Stimulated activated CD4-positive, alpha-beta T cell treated with anti-CD3 and anti-CD28 coated beads, TNF-alpha, amount 100 ng/mL, for 4 hours (primary cell): ENCODE results near the gene HNRNPU.
A peak's percentile ranks its signal among the peaks of the same experiment; 100 is the strongest.

Source experiments
- DNase-seq, 3 experiments: peaks; one replicate each; pipeline ENCODE4 v3.0.0-alpha.2; 2020; ENCODE audit warnings: low read depth in 3 of 3

Gene HNRNPU

DNA sequence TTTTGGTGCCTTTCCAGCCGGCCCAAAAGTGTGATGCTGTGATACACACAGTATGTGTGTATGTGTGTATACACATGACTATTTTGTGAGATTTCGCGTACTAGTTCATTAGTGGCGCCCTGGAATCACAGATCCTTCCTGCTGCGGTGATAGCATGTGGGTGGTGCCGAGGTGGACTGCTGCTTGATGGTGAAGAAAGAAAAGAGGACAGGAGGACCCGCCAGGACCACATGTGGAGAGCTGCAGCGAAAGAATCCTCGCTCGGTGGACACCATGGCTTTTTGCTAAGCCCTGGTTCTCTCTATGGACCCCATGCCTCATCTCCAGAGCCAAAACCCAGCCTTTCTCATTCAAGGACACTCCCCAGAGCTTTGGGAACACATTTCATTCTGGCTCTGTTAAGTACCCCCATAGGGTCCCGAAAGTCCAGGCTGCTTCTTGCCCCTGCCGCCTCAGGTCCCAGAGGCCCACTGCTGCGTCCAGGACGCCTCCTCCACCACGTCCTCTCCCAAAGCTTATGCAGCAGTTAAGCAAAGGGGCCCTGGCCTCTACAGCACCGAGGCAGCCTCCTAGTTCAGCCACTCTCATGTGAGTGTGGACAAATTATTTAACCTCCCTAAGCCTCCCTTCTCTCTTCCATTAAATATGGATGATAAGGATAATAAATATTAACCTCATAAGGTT lies 61.6 kb downstream of the HNRNPU start:
- no peak for DNase-seq

DNA sequence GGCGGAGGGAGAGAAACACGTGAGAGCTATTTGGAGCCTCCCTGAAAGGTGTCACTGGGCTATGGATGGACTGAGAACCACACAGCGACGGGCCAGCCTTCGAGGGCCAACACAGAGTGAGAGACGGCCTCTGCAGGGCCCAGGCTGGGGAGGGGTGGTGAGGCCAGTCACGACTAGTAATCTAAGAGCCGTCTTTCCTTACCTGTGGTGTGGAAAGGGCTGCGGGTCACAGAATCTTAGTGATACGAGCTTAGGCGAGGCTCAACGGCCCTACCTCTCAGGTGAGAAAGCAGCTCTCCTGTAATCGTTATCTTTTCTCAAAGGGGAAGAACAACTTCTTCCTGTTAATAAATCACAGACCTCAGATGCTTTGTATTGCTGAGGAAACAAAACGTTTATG lies 62.3 kb downstream of the HNRNPU start:
- no peak for DNase-seq

DNA sequence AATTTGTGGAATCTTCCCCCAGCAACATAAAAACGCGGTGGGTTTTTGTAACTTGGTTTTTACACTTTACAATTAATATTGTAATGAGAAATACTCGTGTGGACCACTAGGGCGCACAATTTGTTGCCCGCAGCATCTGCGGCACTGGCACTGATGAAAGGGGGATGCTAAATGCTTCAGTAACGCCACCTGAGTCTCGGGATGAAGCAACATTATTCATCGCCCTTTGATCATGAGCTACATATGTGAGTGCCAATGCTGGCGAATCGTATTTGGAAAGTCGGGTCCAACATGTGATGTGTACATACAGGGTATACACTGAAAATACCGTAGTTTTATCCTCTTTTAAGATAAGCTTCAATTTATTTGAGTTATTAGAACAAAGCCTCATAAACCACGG lies 63.1 kb downstream of the HNRNPU start:
- peak; percentile 9 to 35 (median 12) for DNase-seq

DNA sequence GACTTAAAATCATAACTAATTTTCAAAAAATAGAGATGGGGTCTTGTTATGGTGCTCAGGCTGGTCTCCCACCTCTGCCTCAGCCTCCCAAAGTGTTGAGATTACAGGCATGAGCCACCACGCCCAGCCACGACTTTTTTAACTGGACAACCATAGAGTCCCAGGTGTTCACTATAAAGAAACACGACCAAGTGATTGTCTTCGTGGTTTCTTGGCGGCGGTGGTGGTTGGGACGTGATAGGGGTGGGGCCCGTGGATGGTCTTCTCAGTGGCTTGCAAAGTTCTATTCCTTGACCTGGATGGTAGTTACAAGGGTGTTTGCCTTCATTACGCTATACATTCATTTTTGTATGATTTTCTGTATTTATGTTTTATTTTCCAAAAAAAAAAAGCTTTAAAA lies 63.5 kb downstream of the HNRNPU start:
- DNase-seq = no peak
